Activated T-cell treated with anti-CD3 and anti-CD28 coated beads, Interleukin-2, amount 50 U/mL, for 4 hours (primary cell): ENCODE measurements around the gene MMP24. TPM values are rescaled to one million over a fixed set of nuclear protein-coding genes. Genes with fewer than 3 reads are reported as not detected.
"Not testable (repeated sequence)": the region's sequence is repeated elsewhere in the genome, so short reads cannot be mapped to it uniquely, and the experiment has no call there.

Source experiments
- ATAC-seq, 2 donors: fragments of 200-7000 bp; cut with Tn5 transposase; one replicate each; pipeline ENCODE4 v1.10.0; 2021
- DNase-seq: peaks from one replicate; pipeline ENCODE4 v3.0.0-alpha.2; 2020
- H3K27me3 Mint-ChIP-seq: one replicate; pipeline ENCODE4 v1.8.0; 2021; ENCODE audit warnings: low read depth, mixed read lengths
- H3K36me3 Mint-ChIP-seq: one replicate; pipeline ENCODE4 v1.8.0; 2022; ENCODE audit warnings: mixed read lengths; ENCODE audit not compliant: insufficient read depth
- H3K4me1 Mint-ChIP-seq: one replicate; pipeline ENCODE4 v1.8.0; 2021; ENCODE audit warnings: low read depth, mixed read lengths
- H3K4me3 Mint-ChIP-seq: one replicate; pipeline ENCODE4 v1.8.0; 2021; ENCODE audit warnings: mild to moderate bottlenecking, moderate library complexity, mixed read lengths
- H3K9me3 Mint-ChIP-seq: one replicate; pipeline ENCODE4 v1.8.0; 2021; ENCODE audit warnings: mixed read lengths
- total RNA-seq, 3 donors: library from RNA; stranded (reverse); gene quantifications; one replicate each; pipeline ENCODE4 v1.2.1, GENCODE V29; 2021

Gene MMP24
- total RNA-seq, 3 donors from 2014 or later, result not detected

- no peak for ATAC-seq
- peaks cover 10% of the 10 kb centered on the region for H3K9me3 Mint-ChIP-seq
Measured at GRCh38 chr20:35200267-35200666, 26.2 kb upstream of the MMP24 start.

GRCh38 chr20:35201467-35201866, 25.0 kb upstream of the MMP24 start:
- peaks cover 19% of the 10 kb centered on the region for H3K36me3 Mint-ChIP-seq
- not testable (repeated sequence) for H3K4me3 Mint-ChIP-seq, H3K4me1 Mint-ChIP-seq, H3K27me3 Mint-ChIP-seq, H3K9me3 Mint-ChIP-seq, DNase-seq, ATAC-seq

More at GRCh38 chr20:35200267-35200666, 26.2 kb upstream of the MMP24 start:
- peaks cover 21% of the 10 kb centered on the region for H3K36me3 Mint-ChIP-seq
- H3K4me1 Mint-ChIP-seq, result no peaks in the 10 kb centered on the region
- no peak overlapping the region for H3K4me3 Mint-ChIP-seq
- no peaks in the 10 kb centered on the region for H3K27me3 Mint-ChIP-seq
- no peak for DNase-seq

GRCh38 chr20:35206802-35207201, 19.7 kb upstream of the MMP24 start:
- Mint-ChIP-seq H3K27me3 (no peaks in the 10 kb centered on the region), H3K9me3 (no peaks in the 10 kb centered on the region), H3K4me3 (no peak overlapping the region), H3K36me3 (peaks cover 2% of the 10 kb centered on the region), H3K4me1 (no peaks in the 10 kb centered on the region)
- DNase-seq (no peak), ATAC-seq (no peak)

- H3K4me1 Mint-ChIP-seq, result no peaks in the 10 kb centered on the region
- H3K9me3 Mint-ChIP-seq, result no peaks in the 10 kb centered on the region
- no peaks in the 10 kb centered on the region for H3K27me3 Mint-ChIP-seq
- no peaks in the 10 kb centered on the region for H3K36me3 Mint-ChIP-seq
- DNase-seq, result peak; percentile 75
- ATAC-seq, result peak; percentile 82 to 85
- H3K4me3 Mint-ChIP-seq, result no peak overlapping the region
Measured at GRCh38 chr20:35207950-35208611, 18.4 kb upstream of the MMP24 start.

GRCh38 chr20:35215066-35215956, 11.2 kb upstream of the MMP24 start:
- no peaks in the 10 kb centered on the region for H3K9me3 Mint-ChIP-seq
- H3K4me3 Mint-ChIP-seq, result no peak overlapping the region
- DNase-seq (no peak), ATAC-seq (no peak)
- no peaks in the 10 kb centered on the region for H3K4me1 Mint-ChIP-seq
- peaks cover 20% of the 10 kb centered on the region for H3K36me3 Mint-ChIP-seq
- no peaks in the 10 kb centered on the region for H3K27me3 Mint-ChIP-seq

GRCh38 chr20:35216541-35216940, 9.9 kb upstream of the MMP24 start:
- no peak for DNase-seq
- H3K9me3 Mint-ChIP-seq, result no peaks in the 10 kb centered on the region
- ATAC-seq, result no peak
- no peaks in the 10 kb centered on the region for H3K4me1 Mint-ChIP-seq
- H3K36me3 Mint-ChIP-seq, result peaks cover 20% of the 10 kb centered on the region
- H3K4me3 Mint-ChIP-seq, result no peak overlapping the region
- H3K27me3 Mint-ChIP-seq, result no peaks in the 10 kb centered on the region

GRCh38 chr20:35223941-35224340, 2.5 kb upstream of the MMP24 start:
- ATAC-seq (no peak), DNase-seq (no peak)
- Mint-ChIP-seq H3K36me3 (peaks cover 14% of the 10 kb centered on the region), H3K27me3 (peaks cover 31% of the 10 kb centered on the region), H3K4me3 (no peak overlapping the region), H3K4me1 (peaks cover 7% of the 10 kb centered on the region), H3K9me3 (no peaks in the 10 kb centered on the region)

- H3K9me3 Mint-ChIP-seq, result no peaks in the 10 kb centered on the region
- ATAC-seq (no peak), DNase-seq (no peak)
- peaks cover 12% of the 10 kb centered on the region for H3K36me3 Mint-ChIP-seq
- H3K4me1 Mint-ChIP-seq, result peaks cover 7% of the 10 kb centered on the region
- H3K27me3 Mint-ChIP-seq, result peaks cover 34% of the 10 kb centered on the region
- no peak overlapping the region for H3K4me3 Mint-ChIP-seq
Measured at GRCh38 chr20:35224536-35224935, 2.0 kb upstream of the MMP24 start.

- peaks cover 36% of the 10 kb centered on the region for H3K27me3 Mint-ChIP-seq
- H3K36me3 Mint-ChIP-seq, result peaks cover 12% of the 10 kb centered on the region
- DNase-seq (no peak), ATAC-seq (no peak)
- peak overlapping the region; percentile 68 for H3K4me3 Mint-ChIP-seq
- H3K4me1 Mint-ChIP-seq, result peaks cover 7% of the 10 kb centered on the region
- H3K9me3 Mint-ChIP-seq, result no peaks in the 10 kb centered on the region
Measured at GRCh38 chr20:35225319-35226125, 968 bp upstream of the MMP24 start.

GRCh38 chr20:35226884-35227681, 593 bp downstream of the MMP24 start:
- peak; percentile 89 to 90 for ATAC-seq
- DNase-seq, result peak; percentile 18
- Mint-ChIP-seq H3K36me3 (peaks cover 21% of the 10 kb centered on the region), H3K9me3 (no peaks in the 10 kb centered on the region), H3K4me3 (peak overlapping the region; percentile 70), H3K27me3 (peaks cover 36% of the 10 kb centered on the region), H3K4me1 (peaks cover 7% of the 10 kb centered on the region)

GRCh38 chr20:35232575-35232974, 6.1 kb downstream of the MMP24 start:
- peaks cover 14% of the 10 kb centered on the region for H3K27me3 Mint-ChIP-seq
- H3K4me3 Mint-ChIP-seq, result no peak overlapping the region
- no peaks in the 10 kb centered on the region for H3K4me1 Mint-ChIP-seq
- DNase-seq, result no peak
- no peaks in the 10 kb centered on the region for H3K9me3 Mint-ChIP-seq
- ATAC-seq, result no peak
- H3K36me3 Mint-ChIP-seq, result peaks cover 36% of the 10 kb centered on the region

- Mint-ChIP-seq H3K4me1 (no peaks in the 10 kb centered on the region), H3K27me3 (no peaks in the 10 kb centered on the region), H3K36me3 (peaks cover 41% of the 10 kb centered on the region), H3K4me3 (no peak overlapping the region), H3K9me3 (no peaks in the 10 kb centered on the region)
- DNase-seq (no peak), ATAC-seq (no peak)
Measured at GRCh38 chr20:35235881-35236280, 9.4 kb downstream of the MMP24 start.

GRCh38 chr20:35237486-35237885, 11.0 kb downstream of the MMP24 start:
- Mint-ChIP-seq H3K9me3 (no peaks in the 10 kb centered on the region), H3K36me3 (peaks cover 31% of the 10 kb centered on the region), H3K4me3 (no peak overlapping the region), H3K4me1 (no peaks in the 10 kb centered on the region), H3K27me3 (no peaks in the 10 kb centered on the region)
- ATAC-seq, result no peak
- DNase-seq, result no peak

- H3K4me1 Mint-ChIP-seq, result no peaks in the 10 kb centered on the region
- no peaks in the 10 kb centered on the region for H3K27me3 Mint-ChIP-seq
- DNase-seq, result no peak
- ATAC-seq, result no peak
- no peak overlapping the region for H3K4me3 Mint-ChIP-seq
- no peaks in the 10 kb centered on the region for H3K9me3 Mint-ChIP-seq
- H3K36me3 Mint-ChIP-seq, result peaks cover 30% of the 10 kb centered on the region
Measured at GRCh38 chr20:35238170-35238569, 11.7 kb downstream of the MMP24 start.
